Gastroesophageal sphincter (tissue), 3 donors: ENCODE results near the gene SLC2A2.

Experiments used
- POLR2A ChIP-seq, 2 donors: fragments of 450-650 bp; IDR thresholded peaks; one replicate each; pipeline ENCODE4 v1.6.1; 2017; ENCODE audit warnings: antibody characterized with exemption in 2 of 2, mild to moderate bottlenecking in 2 of 2, moderate library complexity in 1 of 2
- POLR2AphosphoS5 ChIP-seq: sonication (generic); formaldehyde crosslinking; IDR thresholded peaks from one replicate; pipeline ENCODE4 v1.6.1; 2017; ENCODE audit warnings: antibody characterized with exemption
- TF ChIP-seq, protein P1 (sequence below), 4 experiments: fragments of 200-600 bp in 2 of 4; fragments of 450-650 bp in 2 of 4; sonication (generic) in 1 of 4; IDR thresholded peaks; one replicate each; pipeline ENCODE4 v1.5.1; 2017 to 2019; ENCODE audit warnings: antibody characterized with exemption in 4 of 4, mild to moderate bottlenecking in 2 of 4, moderate library complexity in 2 of 4

DNA sequence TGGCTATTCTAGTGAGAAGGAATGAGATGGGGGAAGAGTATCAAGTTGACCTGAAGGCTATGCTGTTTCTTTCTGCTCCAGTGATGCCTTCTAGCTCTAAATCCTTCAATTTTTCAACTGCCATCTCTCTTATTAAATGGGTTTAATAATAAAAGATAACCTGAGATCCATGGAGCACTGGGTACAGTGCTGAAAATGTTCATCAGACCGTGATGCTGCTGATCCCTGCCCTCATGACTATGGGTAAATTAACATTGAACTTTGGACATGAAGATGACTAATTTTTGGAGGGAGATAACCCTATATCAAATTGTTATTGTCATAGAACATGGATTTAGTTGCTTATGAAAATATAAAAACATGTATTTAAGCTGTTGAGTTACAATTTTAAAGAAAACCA, 27.7 kb upstream of the SLC2A2 start:
- TF ChIP-seq, protein P1, sequence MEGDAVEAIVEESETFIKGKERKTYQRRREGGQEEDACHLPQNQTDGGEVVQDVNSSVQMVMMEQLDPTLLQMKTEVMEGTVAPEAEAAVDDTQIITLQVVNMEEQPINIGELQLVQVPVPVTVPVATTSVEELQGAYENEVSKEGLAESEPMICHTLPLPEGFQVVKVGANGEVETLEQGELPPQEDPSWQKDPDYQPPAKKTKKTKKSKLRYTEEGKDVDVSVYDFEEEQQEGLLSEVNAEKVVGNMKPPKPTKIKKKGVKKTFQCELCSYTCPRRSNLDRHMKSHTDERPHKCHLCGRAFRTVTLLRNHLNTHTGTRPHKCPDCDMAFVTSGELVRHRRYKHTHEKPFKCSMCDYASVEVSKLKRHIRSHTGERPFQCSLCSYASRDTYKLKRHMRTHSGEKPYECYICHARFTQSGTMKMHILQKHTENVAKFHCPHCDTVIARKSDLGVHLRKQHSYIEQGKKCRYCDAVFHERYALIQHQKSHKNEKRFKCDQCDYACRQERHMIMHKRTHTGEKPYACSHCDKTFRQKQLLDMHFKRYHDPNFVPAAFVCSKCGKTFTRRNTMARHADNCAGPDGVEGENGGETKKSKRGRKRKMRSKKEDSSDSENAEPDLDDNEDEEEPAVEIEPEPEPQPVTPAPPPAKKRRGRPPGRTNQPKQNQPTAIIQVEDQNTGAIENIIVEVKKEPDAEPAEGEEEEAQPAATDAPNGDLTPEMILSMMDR (IDR thresholded peaks at IDR 0.05): no peak
- no peak for TF ChIP-seq POLR2A (IDR thresholded peaks at IDR 0.05)
- TF ChIP-seq POLR2AphosphoS5: no peak
